Heart right ventricle (tissue), 16 donors: ENCODE results near the gene SLC29A1. TPM values are rescaled to one million over a fixed set of nuclear protein-coding genes. Genes with fewer than 3 reads are reported as not detected.

Experiments
- ATAC-seq, 8 donors: fragments of 200-7000 bp; cut with Tn5 transposase; one replicate each; pipeline ENCODE4 v1.9.1; 2020; ENCODE audit warnings: mild to moderate bottlenecking in 8 of 8, moderate library complexity in 8 of 8, moderate number of reproducible peaks in 1 of 8
- DNase-seq, 2 donors: peaks; one replicate each; pipeline ENCODE4 v3.0.0-alpha.2; 2020
- H3K27ac ChIP-seq, 10 donors: fragments of 200-600 bp; sonication (generic) in 2 of 10; one replicate each; pipeline versions ENCODE4 v1.5.0 to v1.8.0; 2020 to 2022; ENCODE audit warnings: mild to moderate bottlenecking in 3 of 10
- H3K27me3 ChIP-seq, 7 donors: fragments of 200-600 bp; one replicate each; pipeline ENCODE4 v1.8.0; 2021 to 2022; ENCODE audit warnings: mild to moderate bottlenecking in 2 of 7
- H3K36me3 ChIP-seq, 9 donors: fragments of 200-600 bp; sonication (generic) in 1 of 9; one replicate each; pipeline versions ENCODE4 v1.5.0 to v1.8.0; 2020 to 2022; ENCODE audit warnings: mild to moderate bottlenecking in 2 of 9
- H3K4me1 ChIP-seq, 9 donors: fragments of 200-600 bp; sonication (generic) in 1 of 9; one replicate each; pipeline versions ENCODE4 v1.5.0 to v1.8.0; 2020 to 2022; ENCODE audit warnings: mild to moderate bottlenecking in 4 of 9
- H3K4me3 ChIP-seq, 10 donors: fragments of 200-600 bp; sonication (generic) in 2 of 10; one replicate each; pipeline versions ENCODE4 v1.5.0 to v1.8.0; 2020 to 2022; ENCODE audit warnings: mild to moderate bottlenecking in 7 of 10, moderate library complexity in 2 of 10
- H3K9me3 ChIP-seq, 11 donors: fragments of 200-600 bp in 10 of 11; sonication (generic) in 2 of 11; one replicate each; pipeline versions ENCODE4 v1.5.0 to v1.8.0; 2013 to 2022; ENCODE audit warnings: mild to moderate bottlenecking in 2 of 11, control low read depth in 1 of 11, moderate library complexity in 1 of 11
- WGBS, 2 donors: extraction: QIAGEN DNeasy Blood & Tissue Kit; methylation state at CpG; one replicate each; pipeline ENCODE4 v1.1.7; 2013; ENCODE audit warnings: inconsistent platforms in 1 of 2; 5-methylcytosine and 5-hydroxymethylcytosine counted together
- intact Hi-C, 10 donors: fragments of 100-400 bp; cut with DNase I; formaldehyde crosslinking; loops; one replicate each; pipeline versions ENCODE4 v1.11.1 to v1.14.2; 2022
- polyA plus RNA-seq, 2 donors: library from polyadenylated mRNA; stranded (reverse); fragments of 200-250 nt; gene quantifications; one replicate each; pipeline ENCODE4 v1.2.3, GENCODE V29; 2013
- total RNA-seq, 10 donors: library from RNA; stranded (reverse); fragmentation: NEBNext Ultra II Directional in 3 of 10; extraction: Animal tissue kit (Norgen Biotek cat#: 25700) in 3 of 10; gene quantifications; one replicate each; pipeline versions ENCODE4 v1.2.1 to v1.2.4, GENCODE V29; 2021 to 2023
- TF ChIP-seq, protein P1 (sequence below), 9 donors: fragments of 200-600 bp; sonication (generic) in 2 of 9; IDR thresholded peaks; one replicate each; pipeline versions ENCODE4 v1.5.0 to v1.8.0; 2021 to 2022; ENCODE audit warnings: antibody characterized with exemption in 9 of 9, mild to moderate bottlenecking in 5 of 9, moderate library complexity in 1 of 9
- donor health status: Arrhythmogenic right ventricular cardiomyopathy.
- donor health status: ischemic (EF 13 %, LVEDD 7.1; RV severe dilation, severe dysfunction).
- donor health status: healthy with polysubstance abuse.
- donor health status: DM: no; HTN: yes; CAD: no.
- donor health status: DM: no; HTN: no; CAD: no.
- donor health status: ischemic (EF 25% LVEDD 6.9; RV normal size, moderate dysfunction).
- donor health status: ischemic (EF 25% LVEDD 5.7; RV mildly dilated, moderate dysfunction).
- donor health status: healthy.
- donor health status: DM: yes; HTN: yes; CAD: no.
- donor health status: Ischemic cardiomyopathy.
- donor health status: ischemic (EF 35%, LVEDD 5.7; RV mildly dilated, moderate dysfunction).
- donor health status: nonischemic (EF 11% LVEDD 7.7; RV severe dilation, severe dysfunction).
- donor health status: DM: yes; HTN: yes; CAD: no.
- donor health status: PGD.
- donor health status: ischemic (EF 29% LVEDD 5.4; RV normal size, mild dysfunction).
- donor health status: nonischemic (EF 23%, LVEDD 6.1; RV moderate dilation, normal function).

The SLC29A1 gene
- total and polyA plus RNA-seq, 12 donors, result 46.3 to 198 (median 136) TPM

DNA sequence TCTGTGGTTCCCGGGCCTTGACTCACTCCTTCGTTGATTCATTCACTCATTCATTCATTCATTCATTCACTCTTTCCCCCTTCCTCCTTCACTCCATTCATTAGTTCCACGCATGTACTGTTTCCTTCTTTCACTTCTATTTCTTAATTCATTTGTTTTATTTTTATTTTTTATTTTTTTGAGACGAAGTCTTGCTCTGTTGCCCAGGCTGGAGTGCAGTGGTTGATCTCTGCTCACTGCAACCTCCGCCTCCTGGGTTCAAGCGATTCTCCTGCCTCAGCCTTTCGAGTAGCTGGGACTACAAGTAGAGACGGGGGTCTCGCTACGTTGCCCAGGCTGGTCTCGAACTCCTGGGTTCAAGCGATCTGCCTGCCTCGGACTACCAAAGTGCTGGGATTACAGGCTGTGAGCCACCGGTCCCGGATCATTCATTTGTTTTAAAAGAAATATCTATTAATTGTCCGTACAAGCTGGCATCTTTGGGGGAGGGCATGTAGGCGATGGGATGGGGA is 42.4 kb downstream of the SLC29A1 start:
- H3K36me3 ChIP-seq, result peaks cover 0 to 20% (median 0%) of the 10 kb centered on the region in 9 donors
- no peaks in the 10 kb centered on the region for H3K9me3 ChIP-seq
- H3K4me3 ChIP-seq, result peak overlapping the region in 9 of 10 donors; percentile 67 to 98 (median 85)
- H3K27me3 ChIP-seq, result peaks cover 10 to 32% (median 19%) of the 10 kb centered on the region in 7 donors
- intact Hi-C loops, result loop anchor here in 5 of 10 donors (2.0 to 10.0 kb wide), 6 partner anchors 37 to 168 kb away; partner anchors contain the start of gene AARS2 (in 1 of the 5)
- 68 to 70% methylated on average over 17 of the region's 17 CpGs for WGBS, 2 donors
- TF ChIP-seq, protein P1, sequence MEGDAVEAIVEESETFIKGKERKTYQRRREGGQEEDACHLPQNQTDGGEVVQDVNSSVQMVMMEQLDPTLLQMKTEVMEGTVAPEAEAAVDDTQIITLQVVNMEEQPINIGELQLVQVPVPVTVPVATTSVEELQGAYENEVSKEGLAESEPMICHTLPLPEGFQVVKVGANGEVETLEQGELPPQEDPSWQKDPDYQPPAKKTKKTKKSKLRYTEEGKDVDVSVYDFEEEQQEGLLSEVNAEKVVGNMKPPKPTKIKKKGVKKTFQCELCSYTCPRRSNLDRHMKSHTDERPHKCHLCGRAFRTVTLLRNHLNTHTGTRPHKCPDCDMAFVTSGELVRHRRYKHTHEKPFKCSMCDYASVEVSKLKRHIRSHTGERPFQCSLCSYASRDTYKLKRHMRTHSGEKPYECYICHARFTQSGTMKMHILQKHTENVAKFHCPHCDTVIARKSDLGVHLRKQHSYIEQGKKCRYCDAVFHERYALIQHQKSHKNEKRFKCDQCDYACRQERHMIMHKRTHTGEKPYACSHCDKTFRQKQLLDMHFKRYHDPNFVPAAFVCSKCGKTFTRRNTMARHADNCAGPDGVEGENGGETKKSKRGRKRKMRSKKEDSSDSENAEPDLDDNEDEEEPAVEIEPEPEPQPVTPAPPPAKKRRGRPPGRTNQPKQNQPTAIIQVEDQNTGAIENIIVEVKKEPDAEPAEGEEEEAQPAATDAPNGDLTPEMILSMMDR (IDR thresholded peaks at IDR 0.05), result no peak
- H3K27ac ChIP-seq, result peak overlapping the region in 5 of 10 donors; percentile 63 to 93 (median 78)
- ATAC-seq (no peak), DNase-seq (no peak)
- peaks cover 18 to 46% (median 29%) of the 10 kb centered on the region in 9 donors for H3K4me1 ChIP-seq

DNA sequence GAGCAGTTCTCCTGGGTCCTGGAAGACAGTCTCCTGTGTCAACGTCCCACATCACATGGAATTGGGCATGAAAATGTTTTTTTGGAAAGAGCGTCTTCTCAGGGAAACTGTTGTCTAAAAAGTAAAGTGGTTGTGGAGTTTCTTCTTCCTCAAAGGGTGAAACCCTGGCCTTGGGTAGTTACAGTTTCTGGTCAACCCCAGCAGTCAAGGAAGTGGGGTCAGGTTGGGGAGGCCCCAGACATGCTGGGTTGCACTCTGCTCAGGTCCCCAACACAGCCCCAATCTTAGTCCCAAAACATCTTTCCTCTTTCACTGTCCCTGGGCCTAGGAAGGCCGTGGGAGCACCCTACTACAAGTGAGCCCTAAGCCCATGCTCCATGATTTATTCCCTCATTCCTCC is 43.0 kb downstream of the SLC29A1 start:
- ATAC-seq (no peak), DNase-seq (no peak)
- Histone ChIP-seq H3K9me3 (no peaks in the 10 kb centered on the region), H3K4me3 (no peak overlapping the region), H3K4me1 (peaks cover 18 to 43% (median 29%) of the 10 kb centered on the region in 9 donors), H3K27me3 (peaks cover 10 to 37% (median 23%) of the 10 kb centered on the region in 7 donors), H3K36me3 (peaks cover 0 to 15% (median 0%) of the 10 kb centered on the region in 9 donors), H3K27ac (no peak overlapping the region)
- TF ChIP-seq, protein P1 (IDR thresholded peaks at IDR 0.05), result no peak
- intact Hi-C loops, result loop anchor here in 5 of 10 donors (2.0 to 10.0 kb wide), 6 partner anchors 36 to 169 kb away; partner anchors contain the start of gene AARS2 (in 1 of the 5)
- 78 to 82% methylated on average over 3 of the region's 3 CpGs for WGBS, 2 donors

DNA sequence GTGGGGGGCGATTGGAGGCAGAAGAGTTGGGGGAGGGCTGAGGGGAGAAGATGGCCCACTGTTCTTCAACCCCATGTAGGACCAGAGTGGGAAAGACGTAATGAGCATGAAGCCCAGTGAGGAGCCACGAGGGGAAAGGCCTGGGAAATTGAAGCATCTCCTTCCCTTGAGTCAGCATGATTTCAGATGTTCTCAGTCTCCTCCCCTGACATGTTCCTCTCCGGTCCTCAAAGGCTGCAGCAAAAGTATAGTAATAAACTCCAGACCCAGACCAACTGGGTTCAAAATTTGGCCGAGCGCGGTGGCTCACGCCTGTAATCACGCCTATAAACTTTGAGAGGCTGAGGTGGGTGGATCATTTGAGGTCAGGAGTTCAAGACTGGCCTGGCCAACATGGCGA is 43.9 kb downstream of the SLC29A1 start:
- DNase-seq (no peak), ATAC-seq (no peak)
- Histone ChIP-seq H3K4me1 (peaks cover 18 to 34% (median 27%) of the 10 kb centered on the region in 9 donors), H3K27me3 (peaks cover 10 to 45% (median 32%) of the 10 kb centered on the region in 7 donors), H3K4me3 (no peak overlapping the region), H3K36me3 (peaks cover 0 to 6% (median 0%) of the 10 kb centered on the region in 9 donors), H3K27ac (no peak overlapping the region), H3K9me3 (no peaks in the 10 kb centered on the region)
- 69 to 72% methylated on average over 10 of the region's 10 CpGs for WGBS, 2 donors
- intact Hi-C loops, result loop anchor here in 5 of 10 donors (1.0 to 10.0 kb wide), 7 partner anchors 35 to 170 kb away; partner anchors contain the start of gene AARS2 (in 1 of the 5)
- TF ChIP-seq, protein P1 (IDR thresholded peaks at IDR 0.05), result no peak

DNA sequence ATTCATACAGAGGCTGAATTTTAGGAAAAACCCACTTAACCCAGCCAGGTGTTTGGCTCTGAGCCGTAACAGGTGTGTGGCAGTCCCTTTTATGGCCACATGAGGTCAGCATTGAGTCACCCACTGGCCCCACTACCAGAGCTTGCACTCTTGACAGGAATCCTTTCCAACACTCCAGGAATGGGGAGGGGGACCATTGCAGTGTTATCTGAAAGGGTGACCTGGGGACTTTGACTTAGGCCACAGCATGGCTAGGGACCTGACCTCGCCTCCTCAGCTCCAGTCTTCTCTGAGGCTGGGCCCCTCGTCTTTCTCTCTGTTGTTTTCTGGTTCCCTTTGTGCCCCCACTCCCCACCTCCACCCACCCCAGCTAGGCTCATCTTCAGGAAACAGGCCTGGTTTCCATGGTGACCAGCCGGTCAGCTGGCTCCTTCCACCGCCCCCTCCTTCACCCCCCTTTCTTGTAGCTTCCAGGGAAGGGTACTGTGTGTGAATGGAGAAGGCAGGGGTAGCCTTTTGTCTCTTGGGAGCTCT is 44.8 kb downstream of the SLC29A1 start:
- H3K4me3 ChIP-seq, result no peak overlapping the region
- H3K4me1 ChIP-seq, result peaks cover 10 to 25% (median 18%) of the 10 kb centered on the region in 9 donors
- H3K9me3 ChIP-seq, result no peaks in the 10 kb centered on the region
- no peaks in the 10 kb centered on the region for H3K36me3 ChIP-seq
- WGBS, 2 donors, result 23 to 25% methylated on average over 5 of the region's 5 CpGs
- no peak for DNase-seq
- H3K27me3 ChIP-seq, result peaks cover 10 to 54% (median 42%) of the 10 kb centered on the region in 7 donors
- TF ChIP-seq, protein P1 (IDR thresholded peaks at IDR 0.05), result peak; percentile 82 to 97 (median 91)
- peak in 1 of 8 donors; percentile 10 for ATAC-seq
- H3K27ac ChIP-seq, result no peak overlapping the region
- intact Hi-C loops, result loop anchor here (2.0 to 10.0 kb wide), 6 partner anchors 34 to 171 kb away; partner anchors contain the start of gene AARS2 (in 1 of the 10)
